HG03432 (cell line): ENCODE results near the gene NPIPA8.
"Not testable (repeated sequence)": the region's sequence is repeated elsewhere in the genome, so short reads cannot be mapped to it uniquely, and the experiment has no call there.

Experiments used
- ATAC-seq: cut with Tn5 transposase; IDR thresholded peaks from one replicate; pipeline ENCODE4 v1.9.1; 2021; ENCODE audit warnings: mild to moderate bottlenecking, moderate library complexity; ENCODE audit not compliant: unreplicated experiment

NPIPA8 gene

GRCh38 chr16:18280319-18280718 is 56.2 kb downstream of the NPIPA8 start:
- not testable (repeated sequence) for ATAC-seq

GRCh38 chr16:18276756-18277155 is 59.8 kb downstream of the NPIPA8 start:
- ATAC-seq, result not testable (repeated sequence)

- ATAC-seq, result not testable (repeated sequence)
Measured at GRCh38 chr16:18270171-18270570, 66.4 kb downstream of the NPIPA8 start.
